HepG2 (cell line): ENCODE results near the gene ABCC8. TPM values are rescaled to one million over a fixed set of nuclear protein-coding genes. Genes with fewer than 3 reads are reported as not detected.

ENCODE experiments used
- CAMTA2 ChIP-seq: sonication (generic); formaldehyde crosslinking; IDR thresholded peaks from 2 replicates; pipeline ENCODE4 v1.4.0; 2020; ENCODE audit warnings: mild to moderate bottlenecking, missing genetic modification reagents, borderline replicate concordance
- ELF3 ChIP-seq: IDR thresholded peaks from 2 replicates; pipeline ENCODE4 v1.6.1; 2016; ENCODE audit warnings: missing genetic modification reagents, missing compliant biosample characterization
- ETV6 ChIP-seq: sonication (generic); formaldehyde crosslinking; conservative IDR thresholded peaks from 2 replicates; pipeline ENCODE4 v1.4.0; 2020; ENCODE audit warnings: missing genetic modification reagents
- GABPA ChIP-seq, 2 experiments: IDR thresholded peaks; 2 replicates each; pipeline ENCODE4 v1.6.1; 2011 to 2016; ENCODE audit warnings: low read depth in 2 of 2, low read length in 1 of 2, missing biosample characterization in 1 of 2, missing genetic modification characterization in 1 of 2
- HMG20B ChIP-seq: conservative IDR thresholded peaks from 2 replicates; pipeline ENCODE4 v1.6.1; 2016; ENCODE audit warnings: missing genetic modification reagents, missing compliant biosample characterization
- MAF1 ChIP-seq: sonication (generic); formaldehyde crosslinking; IDR thresholded peaks from 2 replicates; pipeline ENCODE4 v1.5.0; 2020; ENCODE audit warnings: missing genetic modification reagents, borderline replicate concordance
- NR3C1 ChIP-seq: sonication (generic); formaldehyde crosslinking; IDR thresholded peaks from 2 replicates; pipeline ENCODE4 v1.4.0; 2020; ENCODE audit warnings: missing genetic modification reagents
- POLR2AphosphoS2 ChIP-seq: IDR thresholded peaks from 2 replicates; pipeline ENCODE4 v1.6.1; 2011; ENCODE audit warnings: low read depth, low read length, improper control_type of control experiment
- PPARG ChIP-seq: conservative IDR thresholded peaks from 2 replicates; pipeline ENCODE4 v1.6.1; 2016; ENCODE audit warnings: missing biosample characterization, missing genetic modification reagents
- SAFB2 ChIP-seq: sonication (generic); formaldehyde crosslinking; IDR thresholded peaks from 2 replicates; pipeline ENCODE4 v1.5.1; 2020; ENCODE audit warnings: missing genetic modification reagents, low read depth, mild to moderate bottlenecking, borderline replicate concordance
- SMARCE1 ChIP-seq: fragments of 450-650 bp; IDR thresholded peaks from 2 replicates; pipeline ENCODE4 v1.6.1; 2017; ENCODE audit warnings: borderline replicate concordance
- ZFX ChIP-seq: sonication (generic); formaldehyde crosslinking; IDR thresholded peaks from 2 replicates; pipeline ENCODE4 v1.4.0; 2020; ENCODE audit warnings: mild to moderate bottlenecking, low read depth, missing genetic modification reagents, moderate library complexity
- ZNF12 ChIP-seq: sonication (generic); formaldehyde crosslinking; IDR thresholded peaks from 2 replicates; pipeline ENCODE4 v1.5.0; 2020; ENCODE audit warnings: missing genetic modification reagents
- ZNF260 ChIP-seq: sonication (generic); formaldehyde crosslinking; IDR thresholded peaks from 2 replicates; pipeline ENCODE4 v1.4.0; 2020; ENCODE audit warnings: missing genetic modification reagents, low read depth, mild to moderate bottlenecking, borderline replicate concordance
- ZNF331 ChIP-seq: sonication (generic); formaldehyde crosslinking; IDR thresholded peaks from 2 replicates; pipeline ENCODE4 v1.4.0; 2020; ENCODE audit warnings: missing genetic modification reagents
- ZNF451 ChIP-seq: sonication (generic); formaldehyde crosslinking; IDR thresholded peaks from 2 replicates; pipeline ENCODE4 v1.5.0; 2020; ENCODE audit warnings: mild to moderate bottlenecking, missing genetic modification reagents
- ZNF589 ChIP-seq: sonication (generic); formaldehyde crosslinking; conservative IDR thresholded peaks from 2 replicates; pipeline ENCODE4 v1.8.0; 2022; ENCODE audit warnings: mild to moderate bottlenecking, moderate library complexity, missing genetic modification reagents
- polyA plus RNA-seq, 8 experiments: library from polyadenylated mRNA; depleted of rRNA in 3 of 8; stranded (reverse) in 7 of 8; unstranded in 1 of 8; fragments of >200 nt; fragmentation: Illumina TruSeq in 4 of 8; extraction: Trizol in 4 of 8; gene quantifications; 2 replicates each; pipeline versions ENCODE4 v1.2.1 to v1.2.3, GENCODE V29; 2011 to 2016; ENCODE audit warnings: low read depth in 4 of 8, missing spikeins in 1 of 8, mixed read lengths in 1 of 8; ENCODE audit not compliant: insufficient read depth in 1 of 8
- total RNA-seq, 5 experiments: library from RNA; depleted of rRNA; stranded (reverse); fragments of >200 nt; fragmentation: Illumina TruSeq; extraction: Trizol; gene quantifications; 2 replicates each; pipeline ENCODE4 v1.2.3, GENCODE V29; 2016; ENCODE audit warnings: low read depth in 1 of 5
- TF ChIP-seq, protein P1 (sequence below): sonication (generic); formaldehyde crosslinking; IDR thresholded peaks from 2 replicates; pipeline ENCODE4 v1.4.0; 2020; ENCODE audit warnings: missing genetic modification reagents, borderline replicate concordance
- TF ChIP-seq, protein P2 (sequence below): sonication (generic); formaldehyde crosslinking; IDR thresholded peaks from 2 replicates; pipeline ENCODE4 v1.4.0; 2020; ENCODE audit warnings: missing genetic modification reagents
- TF ChIP-seq, protein P3 (sequence below): sonication (generic); formaldehyde crosslinking; IDR thresholded peaks from 2 replicates; pipeline ENCODE4 v1.4.0; 2020; ENCODE audit warnings: missing genetic modification reagents

ABCC8 gene
- total and polyA plus RNA-seq, 2 of the 13 experiments (the other 11 are each of a cell fraction or from before 2014, with no cell fraction given): not detected

DNA sequence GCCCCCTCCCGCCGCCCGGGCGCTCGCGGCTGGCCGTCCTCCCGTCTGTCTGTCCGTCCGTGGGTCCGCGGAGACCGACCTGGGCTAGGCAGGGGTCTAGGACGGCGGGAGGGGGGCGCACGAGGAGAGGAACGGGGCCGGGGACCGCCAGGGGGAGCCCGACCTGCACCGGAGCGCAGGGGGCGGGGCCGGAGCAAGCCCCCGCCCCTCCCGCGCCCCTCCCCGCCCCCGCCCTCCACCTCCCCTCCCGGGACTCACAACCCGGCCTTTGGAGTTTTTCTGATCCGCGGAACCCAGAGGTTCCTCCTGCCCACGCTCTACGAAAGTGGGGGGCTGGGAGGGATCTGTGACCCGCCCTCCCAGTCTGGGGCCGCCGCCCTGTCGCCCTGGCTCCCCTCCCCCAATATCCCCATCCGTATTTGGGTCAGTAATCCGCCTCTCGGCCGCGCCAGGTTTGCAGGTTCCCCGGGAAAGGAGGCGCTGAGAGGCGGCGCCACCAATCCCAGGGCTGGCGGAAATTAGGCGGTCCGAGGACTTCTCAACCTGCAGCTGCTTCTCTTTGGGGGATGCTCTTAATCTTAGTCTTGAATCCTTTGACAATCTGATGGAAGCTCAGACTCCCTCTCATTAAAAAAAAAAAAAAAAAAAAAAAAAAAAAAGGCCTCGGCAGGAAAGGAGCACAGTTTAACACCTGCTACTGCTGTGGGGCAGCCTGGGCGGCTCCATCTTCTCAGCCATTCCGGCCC is 87.3 kb downstream of the ABCC8 start (continued):
- TF ChIP-seq, protein P1, sequence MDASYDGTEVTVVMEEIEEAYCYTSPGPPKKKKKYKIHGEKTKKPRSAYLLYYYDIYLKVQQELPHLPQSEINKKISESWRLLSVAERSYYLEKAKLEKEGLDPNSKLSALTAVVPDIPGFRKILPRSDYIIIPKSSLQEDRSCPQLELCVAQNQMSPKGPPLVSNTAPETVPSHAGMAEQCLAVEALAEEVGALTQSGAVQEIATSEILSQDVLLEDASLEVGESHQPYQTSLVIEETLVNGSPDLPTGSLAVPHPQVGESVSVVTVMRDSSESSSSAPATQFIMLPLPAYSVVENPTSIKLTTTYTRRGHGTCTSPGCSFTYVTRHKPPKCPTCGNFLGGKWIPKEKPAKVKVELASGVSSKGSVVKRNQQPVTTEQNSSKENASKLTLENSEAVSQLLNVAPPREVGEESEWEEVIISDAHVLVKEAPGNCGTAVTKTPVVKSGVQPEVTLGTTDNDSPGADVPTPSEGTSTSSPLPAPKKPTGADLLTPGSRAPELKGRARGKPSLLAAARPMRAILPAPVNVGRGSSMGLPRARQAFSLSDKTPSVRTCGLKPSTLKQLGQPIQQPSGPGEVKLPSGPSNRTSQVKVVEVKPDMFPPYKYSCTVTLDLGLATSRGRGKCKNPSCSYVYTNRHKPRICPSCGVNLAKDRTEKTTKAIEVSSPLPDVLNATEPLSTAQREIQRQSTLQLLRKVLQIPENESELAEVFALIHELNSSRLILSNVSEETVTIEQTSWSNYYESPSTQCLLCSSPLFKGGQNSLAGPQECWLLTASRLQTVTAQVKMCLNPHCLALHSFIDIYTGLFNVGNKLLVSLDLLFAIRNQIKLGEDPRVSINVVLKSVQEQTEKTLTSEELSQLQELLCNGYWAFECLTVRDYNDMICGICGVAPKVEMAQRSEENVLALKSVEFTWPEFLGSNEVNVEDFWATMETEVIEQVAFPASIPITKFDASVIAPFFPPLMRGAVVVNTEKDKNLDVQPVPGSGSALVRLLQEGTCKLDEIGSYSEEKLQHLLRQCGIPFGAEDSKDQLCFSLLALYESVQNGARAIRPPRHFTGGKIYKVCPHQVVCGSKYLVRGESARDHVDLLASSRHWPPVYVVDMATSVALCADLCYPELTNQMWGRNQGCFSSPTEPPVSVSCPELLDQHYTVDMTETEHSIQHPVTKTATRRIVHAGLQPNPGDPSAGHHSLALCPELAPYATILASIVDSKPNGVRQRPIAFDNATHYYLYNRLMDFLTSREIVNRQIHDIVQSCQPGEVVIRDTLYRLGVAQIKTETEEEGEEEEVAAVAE (CRISPR knock-in tag): no peak
- TF ChIP-seq CAMTA2 (CRISPR knock-in tag) (no peak), SAFB2 (CRISPR knock-in tag) (no peak), ZNF331 (CRISPR knock-in tag) (peak; percentile 28; the same call in 1 of the 2 replicates), ELF3 (CRISPR knock-in tag) (0 out of 2 replicates have a peak, but pooled peaks have one; percentile 21), ETV6 (CRISPR knock-in tag) (no peak), ZNF451 (CRISPR knock-in tag) (no peak), PPARG (CRISPR knock-in tag) (peak; percentile 28; the same call in 1 of the 2 replicates), GABPA (IDR thresholded peaks at IDR 0.05; ENCODE audit: low read depth, low read length) (no peak), GABPA (CRISPR knock-in tag; IDR thresholded peaks at IDR 0.05; ENCODE audit: low read depth) (no peak), ZFX (CRISPR knock-in tag) (peak; percentile 54), ZNF12 (CRISPR knock-in tag) (no peak), SMARCE1 (no peak), ZNF589 (CRISPR knock-in tag) (no peak), MAF1 (no peak), HMG20B (no peak), NR3C1 (CRISPR knock-in tag) (no peak), POLR2AphosphoS2 (no peak), ZNF260 (CRISPR knock-in tag) (no peak)
- TF ChIP-seq, protein P2, sequence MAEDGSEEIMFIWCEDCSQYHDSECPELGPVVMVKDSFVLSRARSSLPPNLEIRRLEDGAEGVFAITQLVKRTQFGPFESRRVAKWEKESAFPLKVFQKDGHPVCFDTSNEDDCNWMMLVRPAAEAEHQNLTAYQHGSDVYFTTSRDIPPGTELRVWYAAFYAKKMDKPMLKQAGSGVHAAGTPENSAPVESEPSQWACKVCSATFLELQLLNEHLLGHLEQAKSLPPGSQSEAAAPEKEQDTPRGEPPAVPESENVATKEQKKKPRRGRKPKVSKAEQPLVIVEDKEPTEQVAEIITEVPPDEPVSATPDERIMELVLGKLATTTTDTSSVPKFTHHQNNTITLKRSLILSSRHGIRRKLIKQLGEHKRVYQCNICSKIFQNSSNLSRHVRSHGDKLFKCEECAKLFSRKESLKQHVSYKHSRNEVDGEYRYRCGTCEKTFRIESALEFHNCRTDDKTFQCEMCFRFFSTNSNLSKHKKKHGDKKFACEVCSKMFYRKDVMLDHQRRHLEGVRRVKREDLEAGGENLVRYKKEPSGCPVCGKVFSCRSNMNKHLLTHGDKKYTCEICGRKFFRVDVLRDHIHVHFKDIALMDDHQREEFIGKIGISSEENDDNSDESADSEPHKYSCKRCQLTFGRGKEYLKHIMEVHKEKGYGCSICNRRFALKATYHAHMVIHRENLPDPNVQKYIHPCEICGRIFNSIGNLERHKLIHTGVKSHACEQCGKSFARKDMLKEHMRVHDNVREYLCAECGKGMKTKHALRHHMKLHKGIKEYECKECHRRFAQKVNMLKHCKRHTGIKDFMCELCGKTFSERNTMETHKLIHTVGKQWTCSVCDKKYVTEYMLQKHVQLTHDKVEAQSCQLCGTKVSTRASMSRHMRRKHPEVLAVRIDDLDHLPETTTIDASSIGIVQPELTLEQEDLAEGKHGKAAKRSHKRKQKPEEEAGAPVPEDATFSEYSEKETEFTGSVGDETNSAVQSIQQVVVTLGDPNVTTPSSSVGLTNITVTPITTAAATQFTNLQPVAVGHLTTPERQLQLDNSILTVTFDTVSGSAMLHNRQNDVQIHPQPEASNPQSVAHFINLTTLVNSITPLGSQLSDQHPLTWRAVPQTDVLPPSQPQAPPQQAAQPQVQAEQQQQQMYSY (CRISPR knock-in tag): peak; percentile 99
- TF ChIP-seq, protein P3, sequence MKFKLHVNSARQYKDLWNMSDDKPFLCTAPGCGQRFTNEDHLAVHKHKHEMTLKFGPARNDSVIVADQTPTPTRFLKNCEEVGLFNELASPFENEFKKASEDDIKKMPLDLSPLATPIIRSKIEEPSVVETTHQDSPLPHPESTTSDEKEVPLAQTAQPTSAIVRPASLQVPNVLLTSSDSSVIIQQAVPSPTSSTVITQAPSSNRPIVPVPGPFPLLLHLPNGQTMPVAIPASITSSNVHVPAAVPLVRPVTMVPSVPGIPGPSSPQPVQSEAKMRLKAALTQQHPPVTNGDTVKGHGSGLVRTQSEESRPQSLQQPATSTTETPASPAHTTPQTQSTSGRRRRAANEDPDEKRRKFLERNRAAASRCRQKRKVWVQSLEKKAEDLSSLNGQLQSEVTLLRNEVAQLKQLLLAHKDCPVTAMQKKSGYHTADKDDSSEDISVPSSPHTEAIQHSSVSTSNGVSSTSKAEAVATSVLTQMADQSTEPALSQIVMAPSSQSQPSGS (CRISPR knock-in tag): no peak
